HL-60/S4 (cell line): ENCODE results near the gene TRAK2.
"Not testable (repeated sequence)": the region's sequence is repeated elsewhere in the genome, so short reads cannot be mapped to it uniquely, and the experiment has no call there.

Experiments
- in situ Hi-C: fragments of 300-500 bp; cut with MboI; formaldehyde crosslinking; loops from 2 replicates; pipeline ENCODE4 v1.14.3; 2022; ENCODE audit warnings: low sequenced_read_pairs

TRAK2 gene, protein sequence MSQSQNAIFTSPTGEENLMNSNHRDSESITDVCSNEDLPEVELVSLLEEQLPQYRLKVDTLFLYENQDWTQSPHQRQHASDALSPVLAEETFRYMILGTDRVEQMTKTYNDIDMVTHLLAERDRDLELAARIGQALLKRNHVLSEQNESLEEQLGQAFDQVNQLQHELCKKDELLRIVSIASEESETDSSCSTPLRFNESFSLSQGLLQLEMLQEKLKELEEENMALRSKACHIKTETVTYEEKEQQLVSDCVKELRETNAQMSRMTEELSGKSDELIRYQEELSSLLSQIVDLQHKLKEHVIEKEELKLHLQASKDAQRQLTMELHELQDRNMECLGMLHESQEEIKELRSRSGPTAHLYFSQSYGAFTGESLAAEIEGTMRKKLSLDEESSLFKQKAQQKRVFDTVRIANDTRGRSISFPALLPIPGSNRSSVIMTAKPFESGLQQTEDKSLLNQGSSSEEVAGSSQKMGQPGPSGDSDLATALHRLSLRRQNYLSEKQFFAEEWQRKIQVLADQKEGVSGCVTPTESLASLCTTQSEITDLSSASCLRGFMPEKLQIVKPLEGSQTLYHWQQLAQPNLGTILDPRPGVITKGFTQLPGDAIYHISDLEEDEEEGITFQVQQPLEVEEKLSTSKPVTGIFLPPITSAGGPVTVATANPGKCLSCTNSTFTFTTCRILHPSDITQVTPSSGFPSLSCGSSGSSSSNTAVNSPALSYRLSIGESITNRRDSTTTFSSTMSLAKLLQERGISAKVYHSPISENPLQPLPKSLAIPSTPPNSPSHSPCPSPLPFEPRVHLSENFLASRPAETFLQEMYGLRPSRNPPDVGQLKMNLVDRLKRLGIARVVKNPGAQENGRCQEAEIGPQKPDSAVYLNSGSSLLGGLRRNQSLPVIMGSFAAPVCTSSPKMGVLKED

DNA sequence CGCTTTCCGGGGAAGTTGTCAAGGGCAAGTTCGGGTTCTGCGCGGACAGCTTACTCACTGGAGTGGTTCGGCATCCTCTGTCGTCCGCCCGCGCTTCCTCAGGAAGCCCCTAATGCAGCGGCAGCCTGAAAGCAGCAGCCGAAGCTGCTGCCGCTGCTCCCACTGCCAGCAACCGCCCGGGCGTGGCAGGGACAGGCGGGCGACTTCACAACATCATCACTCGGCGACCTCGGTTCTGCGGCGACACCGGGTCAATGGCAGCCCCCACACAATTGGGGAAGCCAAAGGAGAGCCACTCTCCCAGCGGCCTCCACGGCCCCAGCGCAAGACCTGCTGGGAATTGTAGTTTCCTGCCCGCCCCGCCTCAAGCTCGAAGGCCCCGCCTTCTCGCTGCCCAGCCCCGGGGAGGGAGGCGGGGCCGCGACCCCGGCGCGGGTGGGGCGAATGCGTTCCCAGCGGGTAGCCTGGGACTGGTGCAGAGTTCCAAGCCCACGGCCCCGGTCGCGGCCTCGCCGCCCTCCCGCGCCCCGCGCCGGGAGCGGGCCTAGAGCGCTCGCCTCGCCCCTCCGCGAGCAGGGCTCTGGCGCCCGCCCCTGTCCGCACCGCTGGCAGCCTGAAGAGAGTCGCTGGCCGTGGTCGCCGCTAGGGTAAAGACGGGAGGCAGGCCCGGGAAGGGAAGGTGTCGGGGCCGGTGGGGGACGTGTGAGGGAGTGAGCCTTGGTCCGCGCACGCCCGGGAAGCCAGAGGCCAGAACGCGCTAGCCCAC lies at the start of gene TRAK2, which contains the start of gene STRADB:
TSS of gene TRAK2 (minus strand) at position 167 of the 766 bp plus-strand sequence. CDS start 30,951 bp downstream, outside the sequence.
TSS of gene STRADB (plus strand) at position 449 of the 766 bp plus-strand sequence. CDS start 3,101 bp downstream, outside the sequence.
- in situ Hi-C loops: no loop called here

DNA sequence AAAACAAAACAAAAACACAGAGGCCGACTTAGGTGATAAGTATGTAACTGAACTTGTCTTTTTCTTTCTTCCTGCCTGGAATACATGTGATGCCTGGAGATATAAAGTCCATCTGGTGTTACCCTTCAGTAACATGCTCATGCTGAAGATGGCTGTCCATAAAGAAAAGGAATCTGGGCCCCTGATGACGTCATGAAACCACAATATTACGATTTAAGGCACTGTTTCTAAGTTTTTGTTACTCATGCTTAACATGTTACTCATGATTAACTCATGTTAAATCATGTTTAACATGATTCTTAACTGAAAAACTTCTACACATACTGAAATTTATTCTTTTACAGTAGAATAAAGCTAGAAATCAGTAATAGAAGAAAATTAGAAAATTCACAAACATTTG lies 49.3 kb upstream of the TRAK2 start:
- in situ Hi-C loops: no loop called here

DNA sequence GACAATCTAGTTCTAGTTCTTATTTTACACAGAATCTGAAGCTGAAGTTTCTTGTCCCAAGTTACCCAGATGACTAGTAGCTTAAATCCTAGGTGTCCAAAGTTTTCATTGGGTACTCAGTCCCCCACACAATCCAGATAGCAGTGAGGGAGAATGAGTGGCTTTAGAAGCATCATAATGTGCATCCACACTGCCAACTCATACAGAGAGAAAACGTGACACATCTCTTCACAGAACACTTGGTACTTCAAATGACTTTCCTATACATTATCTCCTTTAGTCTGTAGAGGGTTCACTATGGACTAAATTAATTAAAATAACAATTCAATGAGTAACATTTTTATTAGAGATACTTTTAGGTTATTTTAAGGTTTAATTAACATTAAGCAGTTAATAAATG lies 45.5 kb upstream of the TRAK2 start:
- in situ Hi-C loops: no loop called here

DNA sequence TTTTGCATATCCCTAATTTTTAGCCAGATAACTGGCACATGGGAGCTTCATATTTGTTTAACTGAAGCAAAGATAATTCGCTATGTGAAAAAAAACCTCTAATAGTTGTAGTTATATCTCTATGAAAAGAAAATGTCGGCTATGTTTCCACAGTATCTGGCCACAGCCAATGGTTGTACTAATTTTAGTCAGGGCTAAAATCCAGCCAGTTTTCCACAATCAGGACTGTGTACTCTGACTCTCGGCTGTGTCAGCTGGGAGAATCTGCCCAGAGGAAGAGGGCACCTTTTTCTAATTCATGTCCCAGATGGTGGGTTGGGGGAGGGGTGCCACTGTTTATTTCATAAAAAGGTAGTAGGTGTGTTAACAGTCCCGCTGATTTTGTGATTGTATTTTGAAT lies 39.0 kb upstream of the TRAK2 start:
- in situ Hi-C loops: no loop called here

DNA sequence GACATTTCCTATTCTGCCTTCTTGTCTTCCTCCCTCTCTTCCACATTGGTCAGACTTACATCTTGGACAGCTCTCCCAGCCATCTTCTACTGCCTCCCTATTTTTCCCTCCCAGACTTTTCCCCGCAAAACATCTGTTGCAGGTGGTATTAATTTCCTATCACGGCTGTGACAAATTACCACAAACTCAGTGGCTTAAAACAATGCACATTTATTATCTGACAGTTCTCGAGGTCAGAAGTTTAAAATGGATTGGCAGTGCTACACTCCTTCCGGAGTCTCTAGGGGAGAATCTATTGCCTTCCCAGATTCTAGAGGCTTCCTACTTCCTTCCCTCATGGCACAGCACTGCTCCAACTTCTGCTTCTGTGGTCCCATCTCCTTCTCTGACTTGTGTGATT lies 33.5 kb upstream of the TRAK2 start:
- in situ Hi-C loops: no loop called here

DNA sequence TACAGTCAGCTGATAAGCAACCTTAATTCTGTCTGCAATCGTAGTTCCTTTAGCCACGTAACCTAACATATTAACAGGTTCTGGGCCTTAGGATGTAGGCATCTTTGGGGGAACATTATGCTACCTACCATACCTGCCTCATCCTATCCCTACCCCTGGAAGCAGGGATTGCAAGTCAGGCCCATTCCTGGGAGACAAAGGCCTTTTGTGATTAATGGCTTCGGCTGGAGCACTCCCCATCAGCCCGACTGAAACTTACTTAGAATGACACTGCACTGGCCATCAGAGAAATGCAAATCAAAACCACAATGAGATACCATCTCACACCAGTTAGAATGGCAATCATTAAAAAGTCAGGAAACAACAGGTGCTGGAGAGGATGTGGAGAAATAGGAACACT lies 32.5 kb upstream of the TRAK2 start:
- in situ Hi-C loops: not testable (repeated sequence)

GRCh38 chr2:201483342-201483741 lies 32.1 kb upstream of the TRAK2 start:
- in situ Hi-C loops: no loop called here

DNA sequence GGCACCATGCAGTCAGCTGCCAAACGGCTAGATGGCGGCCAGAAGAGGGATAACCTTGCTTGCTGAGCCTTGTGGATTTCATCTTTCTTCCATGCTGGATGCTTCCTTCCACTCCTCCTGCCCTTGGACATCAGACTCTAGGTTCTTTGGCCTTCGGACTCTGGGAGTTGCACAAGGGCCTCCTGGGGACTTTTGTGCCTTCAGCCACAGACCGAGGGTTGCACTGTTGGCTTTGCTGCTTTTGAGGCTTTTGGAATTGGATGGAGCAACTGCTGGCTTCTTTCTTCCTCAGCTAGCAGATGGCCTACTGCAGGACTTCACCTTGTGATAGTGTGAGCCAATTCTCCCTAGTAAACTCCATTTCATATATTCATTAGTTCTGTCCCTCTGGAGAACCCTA lies 31.3 kb upstream of the TRAK2 start:
- in situ Hi-C loops: no loop called here

GRCh38 chr2:201472411-201472810 lies 21.2 kb upstream of the TRAK2 start:
- in situ Hi-C loops: no loop called here

DNA sequence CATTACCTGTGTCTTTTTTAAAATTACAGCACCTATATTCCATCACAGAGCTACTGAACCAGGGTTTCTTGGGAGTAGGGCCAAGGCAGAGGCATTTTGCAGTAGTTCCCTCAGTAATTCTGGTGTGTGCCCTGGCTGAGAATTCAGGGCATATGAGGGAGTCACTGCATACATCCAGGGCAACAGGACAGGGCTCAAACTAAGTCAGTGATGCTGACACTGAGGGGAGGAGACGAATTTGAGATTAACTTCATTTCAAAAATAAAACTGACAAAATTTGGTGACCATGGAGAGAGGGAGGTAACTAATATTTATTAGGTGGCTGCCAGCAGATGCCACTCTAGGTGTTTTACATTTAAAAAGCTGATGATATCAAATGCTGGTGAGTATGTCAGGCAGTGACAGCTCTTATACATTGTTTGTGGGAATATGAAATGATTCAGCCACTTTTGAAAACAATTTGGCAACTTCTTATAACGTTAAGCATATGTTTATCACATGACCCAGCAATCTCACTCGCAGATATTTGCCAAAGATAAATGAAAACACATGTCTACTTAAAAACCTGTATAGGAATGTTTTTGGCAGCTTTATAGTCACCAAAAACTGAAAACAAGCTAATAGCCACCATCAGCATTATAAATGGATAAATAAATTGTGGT lies 20.6 kb upstream of the TRAK2 start:
- in situ Hi-C loops: no loop called here

GRCh38 chr2:201470821-201471731 lies 19.8 kb upstream of the TRAK2 start:
- in situ Hi-C loops: no loop called here

GRCh38 chr2:201467666-201468065 lies 16.4 kb upstream of the TRAK2 start:
- in situ Hi-C loops: no loop called here

DNA sequence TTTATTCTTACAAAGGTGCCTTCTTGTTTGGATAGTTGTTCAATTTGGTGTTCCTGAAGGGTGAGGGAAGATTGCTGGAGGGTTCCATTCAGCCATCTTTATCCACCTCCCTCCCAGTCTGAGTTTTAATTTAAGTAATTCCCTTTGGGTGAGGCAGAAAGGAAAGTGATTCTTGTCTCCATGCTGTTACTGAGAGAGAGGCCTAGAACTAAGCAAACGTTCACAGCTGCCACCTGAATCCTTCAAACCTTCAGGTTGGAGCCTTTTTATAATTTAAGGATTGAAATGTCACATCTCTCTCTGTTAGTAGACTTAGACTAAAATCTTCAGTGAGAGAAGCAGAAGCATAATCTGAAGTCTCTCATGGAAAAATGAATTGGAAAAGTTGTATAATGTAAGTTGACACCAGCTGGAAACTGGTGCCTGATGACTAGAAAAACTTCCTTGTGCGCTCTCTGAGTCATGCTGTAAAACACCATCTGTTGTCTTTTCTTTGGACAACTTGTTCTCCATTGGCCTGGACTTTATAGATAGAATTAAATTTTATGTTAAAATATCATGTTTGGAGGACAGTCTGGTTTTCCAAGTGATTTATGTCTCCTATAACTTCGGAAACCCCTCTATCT lies 14.9 kb upstream of the TRAK2 start:
- in situ Hi-C loops: no loop called here

DNA sequence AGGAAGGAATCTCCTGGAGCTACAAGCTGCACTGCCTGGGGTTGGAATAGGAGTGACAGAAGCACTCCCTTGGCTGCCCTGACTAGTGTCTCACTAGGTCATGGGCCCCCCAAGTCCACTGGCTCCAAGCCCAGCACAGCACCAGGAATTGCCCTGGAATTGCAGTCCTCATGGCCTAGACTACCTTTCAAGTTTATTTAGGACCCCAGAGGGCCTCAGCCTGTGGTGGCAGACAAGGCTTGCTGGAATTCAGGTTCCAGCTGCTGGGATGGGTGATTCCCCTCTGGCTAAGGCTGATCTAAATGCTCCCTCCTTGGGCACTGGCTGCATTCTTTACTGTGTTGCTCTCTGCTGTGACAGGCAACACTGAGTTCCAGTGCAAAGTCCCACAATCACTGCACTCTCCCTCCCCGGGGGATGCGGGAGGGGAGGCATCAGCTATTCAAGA lies 14.3 kb upstream of the TRAK2 start:
- in situ Hi-C loops: no loop called here

- in situ Hi-C loops: no loop called here
Measured at GRCh38 chr2:201464547-201464946, 13.3 kb upstream of the TRAK2 start.

- in situ Hi-C loops: no loop called here
Measured at GRCh38 chr2:201460532-201460931, 9.3 kb upstream of the TRAK2 start.

DNA sequence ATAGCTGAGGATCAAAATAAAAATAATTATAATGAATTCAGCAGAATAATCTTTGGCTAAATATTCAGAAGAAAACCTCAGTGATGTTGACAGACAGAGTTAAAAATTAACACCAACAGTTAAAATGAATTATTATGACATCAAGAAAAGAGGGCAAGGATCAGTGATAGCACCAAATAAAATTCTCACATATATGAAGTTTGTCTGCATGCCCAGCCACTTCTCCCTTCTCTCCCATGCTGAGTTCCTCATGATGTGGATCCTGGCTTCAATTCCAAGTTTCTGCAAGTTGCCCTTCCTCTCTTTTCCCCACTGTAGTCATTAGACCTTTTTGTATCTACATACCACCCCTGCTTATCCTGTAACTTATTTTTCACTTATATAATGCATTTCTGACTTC lies 7.1 kb upstream of the TRAK2 start:
- in situ Hi-C loops: no loop called here

GRCh38 chr2:201452922-201453643 lies 1.8 kb upstream of the TRAK2 start:
- in situ Hi-C loops: no loop called here
